ENCODE results near the gene TGM3.

Gene TGM3

DNA sequence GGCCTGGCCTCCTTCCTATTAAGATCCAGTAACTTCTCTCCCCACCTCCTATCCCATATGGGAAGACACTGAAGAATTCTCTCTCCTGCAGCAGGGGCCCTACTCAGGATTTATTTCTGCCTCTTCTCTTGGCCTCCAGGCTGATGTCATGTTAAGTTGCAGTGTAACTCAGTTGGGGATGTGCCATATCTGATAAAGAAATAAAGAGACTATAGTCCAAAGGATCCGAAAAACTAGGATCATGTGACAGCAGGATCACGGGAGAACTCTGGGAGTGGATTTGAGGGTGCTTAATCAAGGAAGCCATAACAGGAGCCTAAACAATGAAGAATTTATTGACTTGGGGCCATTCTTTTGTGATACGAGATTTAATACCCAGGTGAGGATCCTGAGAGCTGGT, 46.4 kb downstream of the TGM3 start:
- in situ Hi-C loops (cut with HindIII; ENCODE audit: low sequenced_read_pairs), result no loop called here

DNA sequence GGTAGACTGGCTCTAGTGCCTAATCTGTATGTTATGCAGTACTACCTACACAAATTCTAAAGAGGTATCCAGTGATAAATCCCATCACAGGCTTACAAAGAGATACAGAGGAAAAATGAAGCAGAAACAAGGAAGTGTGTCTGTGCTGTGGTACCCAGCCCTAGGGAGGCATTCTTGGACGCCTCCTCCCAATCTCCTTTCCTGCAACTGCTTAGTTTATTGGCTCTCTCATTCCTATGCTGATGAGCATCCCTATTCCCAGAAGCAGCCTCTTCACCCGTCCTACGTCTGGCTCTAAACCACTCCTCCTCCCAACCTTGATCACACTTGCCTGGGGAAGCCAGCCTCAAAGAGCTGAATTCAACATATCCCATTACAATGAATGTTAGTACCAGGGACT, 50.4 kb downstream of the TGM3 start:
- no peak overlapping the region for H3K4me3 ChIP-seq (ENCODE audit: low read depth, low read length)
- in situ Hi-C loops (cut with HindIII; ENCODE audit: low sequenced_read_pairs), result no loop called here
- no peak for DNase-seq (ENCODE audit: low read depth)
- TF ChIP-seq, protein P1, sequence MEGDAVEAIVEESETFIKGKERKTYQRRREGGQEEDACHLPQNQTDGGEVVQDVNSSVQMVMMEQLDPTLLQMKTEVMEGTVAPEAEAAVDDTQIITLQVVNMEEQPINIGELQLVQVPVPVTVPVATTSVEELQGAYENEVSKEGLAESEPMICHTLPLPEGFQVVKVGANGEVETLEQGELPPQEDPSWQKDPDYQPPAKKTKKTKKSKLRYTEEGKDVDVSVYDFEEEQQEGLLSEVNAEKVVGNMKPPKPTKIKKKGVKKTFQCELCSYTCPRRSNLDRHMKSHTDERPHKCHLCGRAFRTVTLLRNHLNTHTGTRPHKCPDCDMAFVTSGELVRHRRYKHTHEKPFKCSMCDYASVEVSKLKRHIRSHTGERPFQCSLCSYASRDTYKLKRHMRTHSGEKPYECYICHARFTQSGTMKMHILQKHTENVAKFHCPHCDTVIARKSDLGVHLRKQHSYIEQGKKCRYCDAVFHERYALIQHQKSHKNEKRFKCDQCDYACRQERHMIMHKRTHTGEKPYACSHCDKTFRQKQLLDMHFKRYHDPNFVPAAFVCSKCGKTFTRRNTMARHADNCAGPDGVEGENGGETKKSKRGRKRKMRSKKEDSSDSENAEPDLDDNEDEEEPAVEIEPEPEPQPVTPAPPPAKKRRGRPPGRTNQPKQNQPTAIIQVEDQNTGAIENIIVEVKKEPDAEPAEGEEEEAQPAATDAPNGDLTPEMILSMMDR (IDR thresholded peaks at IDR 0.05; ENCODE audit: low read depth, low read length, missing control alignments), result no peak

More for the DNA sequence above, 46.4 kb downstream of the TGM3 start:
- H3K4me3 ChIP-seq (ENCODE audit: low read depth, low read length), result no peak overlapping the region
- TF ChIP-seq, protein P1 (IDR thresholded peaks at IDR 0.05; ENCODE audit: low read depth, low read length, missing control alignments), result no peak
- no peak for DNase-seq (ENCODE audit: low read depth)

DNA sequence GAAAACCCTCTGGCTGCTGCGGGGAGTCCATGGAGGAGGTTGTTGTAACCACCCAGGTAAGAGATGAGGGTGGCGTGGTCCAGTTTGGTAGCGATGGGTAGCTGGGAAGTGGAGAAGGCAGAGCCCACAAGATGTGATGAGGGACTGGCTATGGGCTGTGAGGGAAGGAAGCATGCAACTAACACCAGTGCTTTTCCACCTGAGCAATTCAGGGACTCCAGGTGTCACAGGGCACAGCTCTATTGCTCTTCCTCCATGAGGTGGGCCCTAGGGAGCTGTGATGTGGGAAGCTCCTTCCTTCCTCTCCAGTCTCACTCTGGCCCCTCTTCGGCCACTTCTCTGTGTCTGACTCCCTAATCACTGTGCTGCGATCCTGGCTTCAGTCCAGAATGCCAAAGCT, 52.5 kb downstream of the TGM3 start:
- TF ChIP-seq, protein P1 (IDR thresholded peaks at IDR 0.05; ENCODE audit: low read depth, low read length, missing control alignments), result no peak
- in situ Hi-C loops (cut with HindIII; ENCODE audit: low sequenced_read_pairs), result no loop called here
- DNase-seq (ENCODE audit: low read depth), result no peak

DNA sequence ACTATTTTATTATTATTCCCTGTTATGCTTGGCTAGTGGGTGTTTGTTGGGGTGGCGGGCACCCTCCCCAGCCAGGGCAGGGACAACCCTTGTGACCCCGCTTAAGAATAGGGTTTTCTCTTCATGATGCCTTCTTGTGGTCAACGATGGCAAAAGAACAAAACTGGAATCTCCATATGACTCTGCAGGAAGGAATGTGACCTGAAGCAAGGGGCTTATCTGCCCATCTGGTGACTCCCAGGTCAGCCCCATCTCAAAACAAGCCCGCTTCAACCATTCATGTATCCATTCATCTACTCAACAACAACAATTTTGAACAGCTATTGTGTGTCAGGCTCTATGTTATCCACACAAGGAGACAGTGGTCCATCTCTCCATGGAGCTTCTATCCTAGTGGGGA, 54.0 kb downstream of the TGM3 start:
- DNase-seq (ENCODE audit: low read depth), result no peak
- TF ChIP-seq, protein P1 (IDR thresholded peaks at IDR 0.05; ENCODE audit: low read depth, low read length, missing control alignments), result no peak
- in situ Hi-C loops (cut with HindIII; ENCODE audit: low sequenced_read_pairs), result no loop called here
- H3K4me3 ChIP-seq (ENCODE audit: low read depth, low read length), result no peak overlapping the region

More for the DNA sequence above, 52.5 kb downstream of the TGM3 start:
- H3K4me3 ChIP-seq (ENCODE audit: low read depth, low read length), result no peak overlapping the region

DNA sequence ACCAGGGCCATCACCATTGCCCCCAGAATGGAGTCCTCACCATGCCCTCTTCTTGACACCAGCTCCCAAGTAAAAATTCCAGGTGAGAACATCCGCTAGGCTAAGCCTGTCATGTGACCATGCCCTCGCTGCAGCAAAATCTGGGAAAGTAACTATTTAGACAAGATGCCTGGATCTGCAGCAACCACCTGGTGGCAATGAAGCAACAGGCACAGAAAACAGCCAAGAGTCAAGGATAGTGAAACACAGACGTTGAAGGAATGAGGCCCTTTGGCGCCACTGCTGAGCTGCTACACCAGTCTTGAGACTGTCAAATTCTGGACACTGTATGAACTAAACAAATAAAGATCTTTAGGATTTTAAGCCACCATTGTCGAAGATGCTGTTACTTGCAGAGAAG, 54.8 kb downstream of the TGM3 start:
- in situ Hi-C loops (cut with HindIII; ENCODE audit: low sequenced_read_pairs), result no loop called here
- DNase-seq (ENCODE audit: low read depth), result no peak
- no peak overlapping the region for H3K4me3 ChIP-seq (ENCODE audit: low read depth, low read length)
- TF ChIP-seq, protein P1 (IDR thresholded peaks at IDR 0.05; ENCODE audit: low read depth, low read length, missing control alignments), result no peak

DNA sequence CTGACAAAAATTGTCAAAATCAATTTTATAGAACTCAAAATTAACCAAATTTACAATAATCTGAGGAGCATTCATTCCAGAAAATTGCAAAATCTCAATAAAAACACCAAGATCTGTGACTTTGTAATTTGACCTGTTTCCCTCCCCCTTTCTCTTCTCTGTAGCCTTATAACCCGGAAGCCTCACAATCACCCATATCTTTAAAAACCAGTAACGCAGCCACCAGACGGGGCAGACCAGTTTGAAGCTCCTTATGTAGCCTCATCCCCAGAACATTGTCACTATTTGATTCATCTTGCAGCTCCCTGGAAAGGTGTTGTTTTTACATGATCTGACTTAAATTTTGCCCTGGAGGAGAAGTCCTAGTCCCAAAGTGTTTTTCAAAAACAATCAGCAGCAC, 57.4 kb downstream of the TGM3 start:
- TF ChIP-seq, protein P1 (IDR thresholded peaks at IDR 0.05; ENCODE audit: low read depth, low read length, missing control alignments), result no peak
- DNase-seq (ENCODE audit: low read depth), result no peak
- in situ Hi-C loops (cut with HindIII; ENCODE audit: low sequenced_read_pairs), result no loop called here

DNA sequence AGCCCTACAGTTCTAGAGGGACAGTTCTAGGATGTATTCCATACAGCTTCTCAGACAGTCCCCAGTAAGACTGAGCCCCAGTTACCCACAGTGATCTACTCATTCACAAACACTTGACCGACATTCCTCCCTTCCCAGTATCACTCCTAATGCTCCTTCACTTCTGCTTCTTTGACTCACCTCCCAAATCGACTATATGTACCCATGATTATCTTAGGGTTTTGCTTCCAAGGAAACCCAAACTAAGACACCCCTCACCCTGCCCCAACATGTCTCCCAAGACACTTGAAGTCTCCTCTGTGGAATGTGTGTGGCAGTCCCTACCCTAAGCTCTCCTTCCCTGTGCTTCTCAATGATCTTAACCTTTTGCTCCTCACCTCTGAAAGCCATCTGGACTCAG, 61.3 kb downstream of the TGM3 start:
- no peak for DNase-seq (ENCODE audit: low read depth)
- H3K4me3 ChIP-seq (ENCODE audit: low read depth, low read length), result no peak overlapping the region
- in situ Hi-C loops (cut with HindIII; ENCODE audit: low sequenced_read_pairs), result no loop called here
- TF ChIP-seq, protein P1 (IDR thresholded peaks at IDR 0.05; ENCODE audit: low read depth, low read length, missing control alignments), result no peak

More for the DNA sequence above, 57.4 kb downstream of the TGM3 start:
- no peak overlapping the region for H3K4me3 ChIP-seq (ENCODE audit: low read depth, low read length)

Data from astrocyte of the cerebellum (primary cell).